Gastrocnemius medialis (tissue), 4 donors: Measurements from ENCODE around the gene FRY. TPM values are rescaled to one million over a fixed set of nuclear protein-coding genes. Genes with fewer than 3 reads are reported as not detected.

Source experiments
- ATAC-seq, 2 donors: fragments of 150-250 bp; one replicate each; pipeline ENCODE4 v1.9.1; 2016
- DNase-seq, 2 donors: peaks; one replicate each; pipeline ENCODE4 v3.0.0-alpha.2; 2019
- H3K27ac ChIP-seq, 4 donors: fragments of 200-600 bp; sonication (generic); 1 replicate in 1 of 4; 2 replicates in 3 of 4; pipeline ENCODE4 v1.5.1; 2016 to 2018; ENCODE audit warnings: mild to moderate bottlenecking in 2 of 4, moderate library complexity in 1 of 4
- H3K27me3 ChIP-seq, 3 donors: fragments of 200-600 bp; sonication (generic) in 2 of 3; 1 replicate in 1 of 3; 2 replicates in 2 of 3; pipeline versions ENCODE4 v1.5.1 to v1.6.0; 2016 to 2019; ENCODE audit warnings: mild to moderate bottlenecking in 1 of 3, moderate library complexity in 1 of 3
- H3K36me3 ChIP-seq, 2 donors: fragments of 200-600 bp; sonication (generic) in 1 of 2; one replicate each; pipeline ENCODE4 v1.5.1; 2017 to 2018
- H3K4me1 ChIP-seq, 2 donors: fragments of 200-600 bp; sonication (generic) in 1 of 2; one replicate each; pipeline ENCODE4 v1.5.1; 2016 to 2017; ENCODE audit warnings: mild to moderate bottlenecking in 2 of 2
- H3K4me3 ChIP-seq, 4 donors: fragments of 200-600 bp; sonication (generic) in 3 of 4; 1 replicate in 1 of 4; 2 replicates in 3 of 4; pipeline ENCODE4 v1.5.1; 2016 to 2019; ENCODE audit warnings: mild to moderate bottlenecking in 2 of 4
- H3K9me3 ChIP-seq, 3 donors: fragments of 200-600 bp; sonication (generic) in 2 of 3; 1 replicate in 1 of 3; 2 replicates in 2 of 3; pipeline ENCODE4 v1.5.1; 2016 to 2019
- CTCF ChIP-seq, 5 experiments: fragments of 450-650 bp in 3 of 5; fragments of 200-600 bp in 2 of 5; sonication (generic) in 2 of 5; IDR thresholded peaks in 4 of 5; conservative IDR thresholded peaks in 1 of 5; 1 replicate in 4 of 5; 2 replicates in 1 of 5; pipeline ENCODE4 v1.5.1; 2016 to 2019; ENCODE audit warnings: antibody characterized with exemption in 5 of 5, mild to moderate bottlenecking in 3 of 5, moderate library complexity in 3 of 5
- POLR2A ChIP-seq, 2 donors: fragments of 450-650 bp; IDR thresholded peaks; one replicate each; pipeline ENCODE4 v1.6.1; 2017; ENCODE audit warnings: antibody characterized with exemption in 2 of 2, mild to moderate bottlenecking in 2 of 2, moderate library complexity in 2 of 2
- in situ Hi-C, 4 donors: fragments of 200-750 bp; cut with MboI; loops; one replicate each; pipeline versions ENCODE4 v1.15.0 to v1.8.0; 2017; ENCODE audit warnings: low sequenced_read_pairs in 4 of 4
- intact Hi-C: fragments of 100-400 bp; cut with DNase I; formaldehyde crosslinking; loops from one replicate; pipeline ENCODE4 v1.15.1; 2023; ENCODE audit warnings: low total_unique reads
- total RNA-seq, 4 donors: library from RNA; depleted of rRNA; stranded (reverse); fragments of >200 nt; gene quantifications; one replicate each; pipeline versions ENCODE4 v1.1.0 to v1.2.3, GENCODE V29; 2016

Gene FRY
- total RNA-seq, 4 donors from 2014 or later: 10.1 to 48.3 (median 21.4) TPM

- DNase-seq: no peak
- Histone ChIP-seq H3K9me3 (no peaks in the 10 kb centered on the region), H3K36me3 (peaks cover 0 to 15% of the 10 kb centered on the region in 2 donors), H3K27me3 (no peaks in the 10 kb centered on the region), H3K4me3 (peak overlapping the region; percentile 24 to 45 (median 35)), H3K4me1 (peaks cover 16 to 29% of the 10 kb centered on the region in 2 donors), H3K27ac (peak overlapping the region; percentile 65 to 80 (median 76))
- ATAC-seq: peak; percentile 57 to 80
- intact Hi-C loops (no loop called here), in situ Hi-C loops (no loop called here)
- TF ChIP-seq CTCF (IDR thresholded peaks at IDR 0.05 in 4 of 5, conservative IDR thresholded peaks at IDR 0.05 in 1 of 5) (no peak), POLR2A (IDR thresholded peaks at IDR 0.05) (peak; percentile 26 to 68)
Measured at GRCh38 chr13:32253911-32254399, 222.4 kb downstream of the FRY start.

GRCh38 chr13:32254416-32254815, 222.8 kb downstream of the FRY start:
- no peaks in the 10 kb centered on the region for H3K27me3 ChIP-seq
- TF ChIP-seq CTCF (IDR thresholded peaks at IDR 0.05 in 4 of 5, conservative IDR thresholded peaks at IDR 0.05 in 1 of 5) (no peak), POLR2A (IDR thresholded peaks at IDR 0.05) (peak in 1 of 2 donors; percentile 17)
- ATAC-seq: no peak
- peaks cover 16 to 29% of the 10 kb centered on the region in 2 donors for H3K4me1 ChIP-seq
- intact Hi-C loops (no loop called here), in situ Hi-C loops (no loop called here)
- H3K9me3 ChIP-seq: no peaks in the 10 kb centered on the region
- H3K27ac ChIP-seq: peak overlapping the region; percentile 65 to 80 (median 76)
- H3K4me3 ChIP-seq: peak overlapping the region; percentile 24 to 45 (median 35)
- H3K36me3 ChIP-seq: peaks cover 0 to 10% of the 10 kb centered on the region in 2 donors
- DNase-seq: no peak

- intact Hi-C loops (no loop called here), in situ Hi-C loops (no loop called here)
- Histone ChIP-seq H3K27ac (peak overlapping the region; percentile 65 to 80 (median 76)), H3K36me3 (peaks cover 0 to 3% of the 10 kb centered on the region in 2 donors), H3K4me1 (peaks cover 16 to 29% of the 10 kb centered on the region in 2 donors), H3K27me3 (no peaks in the 10 kb centered on the region), H3K4me3 (peak overlapping the region in 3 of 4 donors; percentile 24 to 45 (median 36)), H3K9me3 (no peaks in the 10 kb centered on the region)
- DNase-seq: no peak
- TF ChIP-seq CTCF (IDR thresholded peaks at IDR 0.05 in 4 of 5, conservative IDR thresholded peaks at IDR 0.05 in 1 of 5): no peak
- peak in 1 of 2 donors; percentile 8 for TF ChIP-seq POLR2A (IDR thresholded peaks at IDR 0.05)
- no peak for ATAC-seq
Measured at GRCh38 chr13:32254916-32255723, 223.5 kb downstream of the FRY start.

GRCh38 chr13:32255724-32256109, 224.1 kb downstream of the FRY start:
- in situ Hi-C loops (no loop called here), intact Hi-C loops (no loop called here)
- ATAC-seq: no peak
- H3K4me3 ChIP-seq: peak overlapping the region in 3 of 4 donors; percentile 24 to 45 (median 36)
- H3K36me3 ChIP-seq: no peaks in the 10 kb centered on the region
- TF ChIP-seq POLR2A (IDR thresholded peaks at IDR 0.05) (peak in 1 of 2 donors; percentile 20), CTCF (IDR thresholded peaks at IDR 0.05 in 4 of 5, conservative IDR thresholded peaks at IDR 0.05 in 1 of 5) (no peak)
- no peak for DNase-seq
- peak overlapping the region; percentile 65 to 80 (median 76) for H3K27ac ChIP-seq
- peaks cover 17 to 30% of the 10 kb centered on the region in 2 donors for H3K4me1 ChIP-seq
- no peaks in the 10 kb centered on the region for H3K9me3 ChIP-seq
- H3K27me3 ChIP-seq: no peaks in the 10 kb centered on the region
